HG02623 (cell line): ENCODE measurements around the gene BANP.
"Not testable (repeated sequence)": the region's sequence is repeated elsewhere in the genome, so short reads cannot be mapped to it uniquely, and the experiment has no call there.

ENCODE experiments used
- ATAC-seq: cut with Tn5 transposase; IDR thresholded peaks from one replicate; pipeline ENCODE4 v1.9.1; 2021; ENCODE audit warnings: moderate library complexity; ENCODE audit not compliant: unreplicated experiment

Gene BANP

GRCh38 chr16:88077328-88078108 is 126.3 kb downstream of the BANP start:
- ATAC-seq, result no peak

- ATAC-seq, result no peak
Measured at GRCh38 chr16:88078111-88078775, 127.0 kb downstream of the BANP start.

- ATAC-seq, result no peak
Measured at GRCh38 chr16:88083582-88083981, 132.3 kb downstream of the BANP start.

- no peak for ATAC-seq
Measured at GRCh38 chr16:88084881-88085280, 133.6 kb downstream of the BANP start.

- no peak for ATAC-seq
Measured at GRCh38 chr16:88086571-88087516, 135.6 kb downstream of the BANP start.

GRCh38 chr16:88087517-88087877 is 136.3 kb downstream of the BANP start:
- no peak for ATAC-seq

- ATAC-seq, result no peak
Measured at GRCh38 chr16:88088161-88088581, 136.9 kb downstream of the BANP start.

GRCh38 chr16:88088611-88089010 is 137.4 kb downstream of the BANP start:
- ATAC-seq, result not testable (repeated sequence)

GRCh38 chr16:88089071-88089470 is 137.8 kb downstream of the BANP start:
- ATAC-seq, result not testable (repeated sequence)

GRCh38 chr16:88089632-88090376 is 138.6 kb downstream of the BANP start:
- not testable (repeated sequence) for ATAC-seq

GRCh38 chr16:88090377-88091175 is 139.3 kb downstream of the BANP start:
- not testable (repeated sequence) for ATAC-seq

- not testable (repeated sequence) for ATAC-seq
Measured at GRCh38 chr16:88091221-88091971, 140.2 kb downstream of the BANP start.

GRCh38 chr16:88091972-88092302 is 140.7 kb downstream of the BANP start:
- ATAC-seq, result not testable (repeated sequence)

- not testable (repeated sequence) for ATAC-seq
Measured at GRCh38 chr16:88092791-88093555, 141.7 kb downstream of the BANP start.

GRCh38 chr16:88093556-88094252 is 142.5 kb downstream of the BANP start:
- ATAC-seq, result not testable (repeated sequence)

GRCh38 chr16:88094253-88094575 is 143.0 kb downstream of the BANP start:
- not testable (repeated sequence) for ATAC-seq

GRCh38 chr16:88094900-88095299 is 143.7 kb downstream of the BANP start:
- ATAC-seq, result not testable (repeated sequence)

- not testable (repeated sequence) for ATAC-seq
Measured at GRCh38 chr16:88096659-88097058, 145.4 kb downstream of the BANP start.
